Kidney tubule cell (primary cell): ENCODE measurements around the gene AMPD3.

Source experiments
- DNase-seq: peaks from one replicate; pipeline ENCODE4 v3.0.0-alpha.2; 2018; ENCODE audit warnings: low spot score

AMPD3 gene

GRCh38 chr11:10503777-10504480 is 48.9 kb downstream of the AMPD3 start:
- no peak for DNase-seq

GRCh38 chr11:10504490-10504889 is 49.4 kb downstream of the AMPD3 start:
- DNase-seq = no peak

- DNase-seq = no peak
Observed at GRCh38 chr11:10505278-10506007, 50.4 kb downstream of the AMPD3 start.

GRCh38 chr11:10506008-10506370 is 50.9 kb downstream of the AMPD3 start:
- DNase-seq = peak; percentile 33

GRCh38 chr11:10511181-10511621 is 56.1 kb downstream of the AMPD3 start:
- no peak for DNase-seq

- no peak for DNase-seq
Observed at GRCh38 chr11:10514202-10514601, 59.1 kb downstream of the AMPD3 start.

- no peak for DNase-seq
Observed at GRCh38 chr11:10514709-10515108, 59.6 kb downstream of the AMPD3 start.

GRCh38 chr11:10515418-10515817 is 60.4 kb downstream of the AMPD3 start:
- DNase-seq = no peak

GRCh38 chr11:10518123-10518522 is 63.1 kb downstream of the AMPD3 start:
- DNase-seq = no peak

- DNase-seq = no peak
Observed at GRCh38 chr11:10518891-10519290, 63.8 kb downstream of the AMPD3 start.

- DNase-seq = no peak
Observed at GRCh38 chr11:10519630-10520029, 64.6 kb downstream of the AMPD3 start.

GRCh38 chr11:10520562-10520961 is 65.5 kb downstream of the AMPD3 start:
- DNase-seq = no peak

GRCh38 chr11:10522276-10522675 is 67.2 kb downstream of the AMPD3 start:
- no peak for DNase-seq

- DNase-seq = no peak
Observed at GRCh38 chr11:10522921-10523320, 67.9 kb downstream of the AMPD3 start.

- DNase-seq = no peak
Observed at GRCh38 chr11:10524471-10524870, 69.4 kb downstream of the AMPD3 start.

- peak; percentile 70 for DNase-seq
Observed at GRCh38 chr11:10526974-10527918, 72.2 kb downstream of the AMPD3 start.

GRCh38 chr11:10528121-10528520 is 73.1 kb downstream of the AMPD3 start:
- no peak for DNase-seq

- peak; percentile 53 for DNase-seq
Observed at GRCh38 chr11:10529279-10529678, 74.2 kb downstream of the AMPD3 start.

GRCh38 chr11:10532526-10532925 is 77.5 kb downstream of the AMPD3 start:
- DNase-seq = no peak

GRCh38 chr11:10533323-10533722 is 78.3 kb downstream of the AMPD3 start:
- no peak for DNase-seq

GRCh38 chr11:10534316-10534715 is 79.3 kb downstream of the AMPD3 start:
- no peak for DNase-seq

- no peak for DNase-seq
Observed at GRCh38 chr11:10537600-10537999, 82.5 kb downstream of the AMPD3 start.

GRCh38 chr11:10538924-10539323 is 83.9 kb downstream of the AMPD3 start:
- no peak for DNase-seq
